Erythroblast (primary cell): ENCODE results near the gene MOV10L1.

Source experiments
- GATA1 ChIP-seq: IDR thresholded peaks from 2 replicates; pipeline ENCODE4 v1.6.1; 2011; ENCODE audit warnings: low read depth, mild to moderate bottlenecking, control low read depth, low read length, moderate library complexity
- POLR2A ChIP-seq: IDR thresholded peaks from 2 replicates; pipeline ENCODE4 v1.6.1; 2011; ENCODE audit warnings: mild to moderate bottlenecking, low read length

- TF ChIP-seq POLR2A: no peak
- no peak for TF ChIP-seq GATA1
Observed at GRCh38 chr22:50162391-50162956, 72.7 kb downstream of the MOV10L1 start.
